ENCODE results near the gene BPIFB1. TPM values are rescaled to one million over a fixed set of nuclear protein-coding genes. Genes with fewer than 3 reads are reported as not detected.

BPIFB1 gene
- total RNA-seq, 2 donors from 2014 or later = not detected

DNA sequence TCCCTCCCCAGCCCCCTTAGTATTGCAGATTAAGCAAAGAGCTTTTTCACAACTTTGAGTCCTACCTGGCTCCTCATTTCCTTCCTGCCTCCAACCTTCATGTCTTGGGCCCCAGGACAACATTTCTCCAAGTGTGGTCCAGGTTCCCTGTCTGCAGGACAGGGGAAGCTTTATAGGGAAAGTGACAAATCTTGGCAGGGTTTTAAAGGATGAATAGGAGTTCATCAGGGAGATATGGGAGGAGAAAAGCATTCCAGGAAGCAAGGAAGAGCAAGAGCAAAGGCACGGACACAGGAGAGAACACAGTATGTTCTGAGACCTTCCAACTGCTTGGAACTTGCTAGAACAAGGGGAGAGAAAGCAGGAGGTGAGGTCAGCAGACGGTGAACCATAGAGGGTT, 1.9 kb downstream of the BPIFB1 start:
- DNase-seq = no peak
- WGBS, 2 donors = 51 to 62% methylated on average over 2 of the region's 2 CpGs
- H3K36me3 ChIP-seq (replicated peaks in 1 of 2; ENCODE audit: insufficient read depth in 1 of 2, low read depth in 2 of 2) = no peaks in the 10 kb centered on the region
- no peak for TF ChIP-seq POLR2A (IDR thresholded peaks at IDR 0.05)
- TF ChIP-seq, protein P1, sequence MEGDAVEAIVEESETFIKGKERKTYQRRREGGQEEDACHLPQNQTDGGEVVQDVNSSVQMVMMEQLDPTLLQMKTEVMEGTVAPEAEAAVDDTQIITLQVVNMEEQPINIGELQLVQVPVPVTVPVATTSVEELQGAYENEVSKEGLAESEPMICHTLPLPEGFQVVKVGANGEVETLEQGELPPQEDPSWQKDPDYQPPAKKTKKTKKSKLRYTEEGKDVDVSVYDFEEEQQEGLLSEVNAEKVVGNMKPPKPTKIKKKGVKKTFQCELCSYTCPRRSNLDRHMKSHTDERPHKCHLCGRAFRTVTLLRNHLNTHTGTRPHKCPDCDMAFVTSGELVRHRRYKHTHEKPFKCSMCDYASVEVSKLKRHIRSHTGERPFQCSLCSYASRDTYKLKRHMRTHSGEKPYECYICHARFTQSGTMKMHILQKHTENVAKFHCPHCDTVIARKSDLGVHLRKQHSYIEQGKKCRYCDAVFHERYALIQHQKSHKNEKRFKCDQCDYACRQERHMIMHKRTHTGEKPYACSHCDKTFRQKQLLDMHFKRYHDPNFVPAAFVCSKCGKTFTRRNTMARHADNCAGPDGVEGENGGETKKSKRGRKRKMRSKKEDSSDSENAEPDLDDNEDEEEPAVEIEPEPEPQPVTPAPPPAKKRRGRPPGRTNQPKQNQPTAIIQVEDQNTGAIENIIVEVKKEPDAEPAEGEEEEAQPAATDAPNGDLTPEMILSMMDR (IDR thresholded peaks at IDR 0.05) = no peak
- no peak overlapping the region for H3K27ac ChIP-seq
- no peak for ATAC-seq
- H3K27me3 ChIP-seq = no peaks in the 10 kb centered on the region
- intact Hi-C loops (cut with DNase I) = no loop called here
- no peak overlapping the region for H3K4me3 ChIP-seq
- peaks cover 4% of the 10 kb centered on the region for H3K4me1 ChIP-seq
- H3K9me3 ChIP-seq = no peaks in the 10 kb centered on the region

DNA sequence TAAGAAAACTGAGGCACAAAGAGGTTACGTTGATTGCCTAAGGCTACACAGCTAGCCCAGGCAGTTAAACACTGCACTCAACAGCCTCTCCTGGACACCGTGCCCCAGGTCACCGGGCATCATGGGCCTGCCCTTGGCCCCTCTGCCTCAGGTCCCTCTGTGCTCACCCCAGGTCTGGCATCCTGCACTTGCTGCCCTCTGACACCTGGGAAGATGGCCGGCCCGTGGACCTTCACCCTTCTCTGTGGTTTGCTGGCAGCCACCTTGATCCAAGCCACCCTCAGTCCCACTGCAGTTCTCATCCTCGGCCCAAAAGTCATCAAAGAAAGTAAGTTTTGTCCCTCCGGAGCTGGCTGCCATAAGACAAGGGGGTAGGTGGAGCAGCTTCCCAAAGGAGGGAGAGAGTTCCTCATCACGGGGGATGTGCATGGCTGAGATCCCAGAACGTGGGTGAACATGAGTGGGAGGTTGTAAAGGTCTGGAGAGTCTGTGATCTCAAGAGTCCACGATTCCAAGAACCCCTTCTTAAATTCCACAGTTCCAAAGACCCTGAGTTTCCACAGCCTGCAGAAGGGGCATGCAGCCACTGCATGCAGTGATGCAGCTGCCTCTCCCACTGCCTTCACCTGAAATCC, 3.0 kb downstream of the BPIFB1 start:
- H3K4me3 ChIP-seq = no peak overlapping the region
- TF ChIP-seq, protein P1 (IDR thresholded peaks at IDR 0.05) = no peak
- no peak for TF ChIP-seq POLR2A (IDR thresholded peaks at IDR 0.05)
- H3K27ac ChIP-seq = no peak overlapping the region
- ATAC-seq = no peak
- WGBS, 2 donors = 49 to 50% methylated on average over 6 to 10 of the region's 10 CpGs
- no peaks in the 10 kb centered on the region for H3K36me3 ChIP-seq (replicated peaks in 1 of 2; ENCODE audit: insufficient read depth in 1 of 2, low read depth in 2 of 2)
- no peaks in the 10 kb centered on the region for H3K27me3 ChIP-seq
- no peaks in the 10 kb centered on the region for H3K9me3 ChIP-seq
- intact Hi-C loops (cut with DNase I) = no loop called here
- no peak for DNase-seq
- peaks cover 4% of the 10 kb centered on the region for H3K4me1 ChIP-seq

DNA sequence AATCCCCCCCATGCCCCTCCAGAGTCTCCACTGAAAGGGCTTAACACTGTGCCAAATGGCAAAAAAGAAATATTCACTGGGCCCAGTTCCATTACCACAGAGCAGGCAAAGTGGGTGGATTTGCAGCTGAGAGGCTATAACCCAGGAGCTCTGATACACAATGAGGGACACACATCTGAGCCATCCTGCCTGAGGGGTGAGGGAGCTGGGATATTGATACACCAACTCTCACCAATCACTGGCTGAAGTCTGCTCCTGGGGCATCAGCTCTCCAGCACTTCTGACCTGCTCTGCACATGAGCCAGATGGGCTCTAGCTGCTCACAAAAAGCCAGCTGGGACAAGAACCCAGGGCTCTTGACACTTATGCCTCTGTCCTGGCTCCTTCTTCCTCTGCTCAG, 4.9 kb downstream of the BPIFB1 start:
- Histone ChIP-seq H3K36me3 (replicated peaks in 1 of 2; ENCODE audit: insufficient read depth in 1 of 2, low read depth in 2 of 2) (no peaks in the 10 kb centered on the region), H3K27ac (no peak overlapping the region), H3K27me3 (no peaks in the 10 kb centered on the region), H3K9me3 (no peaks in the 10 kb centered on the region), H3K4me1 (no peaks in the 10 kb centered on the region), H3K4me3 (no peak overlapping the region)
- ATAC-seq (no peak), DNase-seq (no peak)
- intact Hi-C loops (cut with DNase I) = no loop called here
- no peak for TF ChIP-seq POLR2A (IDR thresholded peaks at IDR 0.05)
- TF ChIP-seq, protein P1 (IDR thresholded peaks at IDR 0.05) = no peak

DNA sequence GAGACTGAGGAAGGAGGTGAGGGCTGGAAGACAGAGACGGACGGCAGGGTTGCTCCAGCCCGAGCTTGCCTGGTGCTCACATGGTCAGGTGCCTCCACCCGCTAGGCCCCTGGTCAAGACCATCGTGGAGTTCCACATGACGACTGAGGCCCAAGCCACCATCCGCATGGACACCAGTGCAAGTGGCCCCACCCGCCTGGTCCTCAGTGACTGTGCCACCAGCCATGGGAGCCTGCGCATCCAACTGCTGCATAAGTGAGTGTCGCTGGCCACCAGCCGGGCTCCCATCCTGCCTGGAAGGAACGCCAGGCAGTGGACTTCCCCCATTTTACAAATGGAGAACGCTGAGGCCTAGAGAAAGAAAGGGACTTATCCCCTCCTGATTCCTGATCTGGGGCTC, 7.8 kb downstream of the BPIFB1 start:
- DNase-seq (no peak), ATAC-seq (no peak)
- Histone ChIP-seq H3K36me3 (replicated peaks in 1 of 2; ENCODE audit: insufficient read depth in 1 of 2, low read depth in 2 of 2) (no peaks in the 10 kb centered on the region), H3K9me3 (no peaks in the 10 kb centered on the region), H3K4me3 (no peak overlapping the region), H3K4me1 (no peaks in the 10 kb centered on the region), H3K27ac (no peak overlapping the region), H3K27me3 (no peaks in the 10 kb centered on the region)
- 84 to 85% methylated on average over 8 to 13 of the region's 13 CpGs for WGBS, 2 donors
- no peak for TF ChIP-seq POLR2A (IDR thresholded peaks at IDR 0.05)
- TF ChIP-seq, protein P1 (IDR thresholded peaks at IDR 0.05) = no peak
- intact Hi-C loops (cut with DNase I) = no loop called here

DNA sequence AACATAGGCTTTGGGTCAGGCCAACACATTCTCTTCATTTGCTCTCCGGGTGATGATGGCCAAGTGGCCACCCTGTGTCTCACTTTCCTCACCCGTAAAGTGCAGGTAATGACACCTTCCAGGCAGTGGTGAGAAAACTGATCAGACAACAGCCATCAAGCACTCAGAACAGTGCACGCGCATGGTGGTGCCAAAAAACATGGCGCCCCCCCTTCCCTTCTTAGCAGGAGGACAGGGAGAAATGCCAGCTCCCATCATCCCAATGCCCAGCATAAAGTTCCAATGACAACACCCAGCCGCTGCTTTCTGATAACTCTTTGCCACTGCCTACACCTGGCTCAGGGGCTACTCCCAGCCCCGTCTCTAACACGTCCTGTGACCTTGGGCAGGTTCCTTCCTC, 8.4 kb downstream of the BPIFB1 start:
- Histone ChIP-seq H3K27me3 (no peaks in the 10 kb centered on the region), H3K27ac (no peak overlapping the region), H3K36me3 (replicated peaks in 1 of 2; ENCODE audit: insufficient read depth in 1 of 2, low read depth in 2 of 2) (no peaks in the 10 kb centered on the region), H3K4me3 (no peak overlapping the region), H3K4me1 (no peaks in the 10 kb centered on the region), H3K9me3 (no peaks in the 10 kb centered on the region)
- TF ChIP-seq, protein P1 (IDR thresholded peaks at IDR 0.05) = no peak
- no peak for TF ChIP-seq POLR2A (IDR thresholded peaks at IDR 0.05)
- WGBS, 2 donors = 49 to 69% methylated on average over 7 to 8 of the region's 8 CpGs
- intact Hi-C loops (cut with DNase I) = no loop called here
- no peak for ATAC-seq
- DNase-seq = no peak
